GM11168 (cell line): Measurements from ENCODE around the gene TMEM191C.
"Not testable (repeated sequence)": the region's sequence is repeated elsewhere in the genome, so short reads cannot be mapped to it uniquely, and the experiment has no call there.

ENCODE experiments used
- in situ Hi-C: fragments of 300-500 bp; cut with MboI; formaldehyde crosslinking; loops from one replicate; pipeline ENCODE4 v1.12.0; 2022; ENCODE audit warnings: low sequenced_read_pairs; ENCODE audit not compliant: unreplicated experiment

The TMEM191C gene

GRCh38 chr22:21445437-21446127 lies 21.6 kb upstream of the TMEM191C start:
- in situ Hi-C loops = no loop called here

GRCh38 chr22:21446128-21446826 lies 20.9 kb upstream of the TMEM191C start:
- in situ Hi-C loops = no loop called here

- in situ Hi-C loops = no loop called here
These were observed 20.1 kb upstream of the TMEM191C start for GRCh38 chr22:21446827-21447690.

GRCh38 chr22:21447694-21448402 lies 19.3 kb upstream of the TMEM191C start:
- in situ Hi-C loops = no loop called here

GRCh38 chr22:21448627-21449416 lies 18.4 kb upstream of the TMEM191C start:
- in situ Hi-C loops = no loop called here

GRCh38 chr22:21449531-21450319 lies 17.5 kb upstream of the TMEM191C start:
- in situ Hi-C loops = no loop called here

- in situ Hi-C loops = no loop called here
These were observed 16.8 kb upstream of the TMEM191C start for GRCh38 chr22:21450320-21450831.

- in situ Hi-C loops = no loop called here
These were observed 16.3 kb upstream of the TMEM191C start for GRCh38 chr22:21450858-21451353.

- in situ Hi-C loops = no loop called here
These were observed 15.4 kb upstream of the TMEM191C start for GRCh38 chr22:21451545-21452520.

- in situ Hi-C loops = not testable (repeated sequence)
These were observed 14.5 kb upstream of the TMEM191C start for GRCh38 chr22:21452666-21453065.

- in situ Hi-C loops = not testable (repeated sequence)
These were observed 12.2 kb upstream of the TMEM191C start for GRCh38 chr22:21454998-21455333.

- in situ Hi-C loops = no loop called here
These were observed 11.7 kb upstream of the TMEM191C start for GRCh38 chr22:21455334-21456089.

GRCh38 chr22:21457023-21457787 lies 10.0 kb upstream of the TMEM191C start:
- in situ Hi-C loops = no loop called here

- in situ Hi-C loops = not testable (repeated sequence)
These were observed 4.5 kb upstream of the TMEM191C start for GRCh38 chr22:21462672-21463071.

- in situ Hi-C loops = not testable (repeated sequence)
These were observed 1.3 kb downstream of the TMEM191C start for GRCh38 chr22:21468194-21469096.
